Fibroblast of peridontal ligament (primary cell): ENCODE data around the gene IL36B.
"Not testable (repeated sequence)": the region's sequence is repeated elsewhere in the genome, so short reads cannot be mapped to it uniquely, and the experiment has no call there.

Experiments
- DNase-seq: peaks from one replicate; pipeline ENCODE4 v3.0.0-alpha.2; 2010; ENCODE audit errors: extremely low read depth

Gene IL36B

GRCh38 chr2:113052396-113052917 lies at the start of gene IL36B:
Gene IL36B (minus strand): TSS chr2:113052867.
- DNase-seq, result no peak

DNA sequence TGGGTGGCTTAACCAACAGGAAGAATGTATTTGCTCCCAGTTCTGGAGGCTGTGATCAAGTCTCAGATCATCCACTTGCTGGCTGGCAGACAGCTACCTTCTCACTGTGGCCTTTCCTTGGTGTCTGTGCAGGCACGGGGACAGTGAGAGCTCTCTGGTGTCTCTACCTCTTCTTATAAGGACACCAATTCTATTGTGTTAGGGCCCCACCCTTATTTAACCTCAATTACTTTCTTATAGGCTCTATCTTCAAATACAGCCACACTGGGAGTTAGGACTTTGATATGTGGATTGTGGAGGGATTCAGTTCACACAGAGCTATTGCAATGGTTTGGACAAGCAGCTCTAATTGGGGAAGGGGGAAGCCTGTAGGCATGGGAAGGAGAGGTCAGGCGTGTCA lies 49.5 kb upstream of the IL36B start:
- no peak for DNase-seq

- DNase-seq, result no peak
Measured at GRCh38 chr2:113098532-113098931, 45.9 kb upstream of the IL36B start.

- DNase-seq, result no peak
Measured at GRCh38 chr2:113098041-113098440, 45.4 kb upstream of the IL36B start.

DNA sequence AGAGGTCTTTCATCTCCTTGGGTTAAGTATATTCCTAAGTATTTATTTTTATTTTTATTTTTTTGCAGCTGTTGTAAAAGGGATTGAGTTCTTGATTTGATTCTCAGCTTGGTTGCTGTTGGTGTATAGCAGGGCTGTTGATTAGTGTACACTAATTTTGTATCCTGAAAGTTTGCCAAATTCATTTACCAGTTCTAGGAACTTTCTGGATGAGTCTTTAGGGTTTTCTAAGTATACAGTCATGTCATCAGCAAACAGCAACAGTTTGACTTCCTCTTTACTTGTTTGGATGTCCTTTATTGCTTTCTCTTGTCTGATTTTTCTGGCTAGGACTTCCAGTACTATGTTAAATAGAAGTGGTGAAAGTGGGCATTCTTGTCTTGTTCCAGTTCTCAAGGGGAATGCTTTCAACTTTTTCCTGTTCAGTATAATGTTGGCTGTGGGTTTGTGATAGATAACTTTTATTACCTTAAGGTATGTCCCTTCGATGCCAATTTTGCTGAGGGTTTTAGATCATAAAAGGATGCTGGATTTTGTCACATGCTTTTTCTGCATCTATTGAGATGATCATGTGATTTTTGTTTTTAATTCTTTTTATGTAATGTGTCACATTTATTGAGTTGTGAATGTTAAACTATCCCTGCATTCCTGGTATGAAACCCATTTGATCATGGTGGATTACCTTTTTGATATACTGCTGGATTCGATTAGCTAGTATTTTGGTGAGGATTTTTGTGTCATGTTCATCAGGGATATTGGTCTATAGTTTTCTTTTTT lies 44.4 kb upstream of the IL36B start:
- DNase-seq, result not testable (repeated sequence)

GRCh38 chr2:113096306-113096705 lies 43.6 kb upstream of the IL36B start:
- not testable (repeated sequence) for DNase-seq

DNA sequence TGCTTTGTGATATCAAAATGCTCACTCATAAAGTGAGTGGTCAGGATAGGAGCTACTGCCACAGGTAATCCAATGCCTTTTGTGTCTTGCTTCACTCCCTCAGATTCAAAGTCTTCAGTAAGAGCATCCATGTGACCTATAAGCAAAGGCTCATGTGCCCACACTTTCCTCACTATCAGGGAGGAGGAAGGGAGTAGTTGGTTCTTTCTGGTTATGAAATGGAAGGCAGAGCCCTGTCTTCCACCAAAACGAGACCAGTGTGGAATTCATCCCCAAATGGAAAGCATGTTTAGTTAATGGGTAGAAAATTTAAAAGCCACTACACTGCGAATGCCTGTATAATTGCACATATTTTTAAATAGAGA lies 40.9 kb upstream of the IL36B start:
- DNase-seq, result no peak

- no peak for DNase-seq
Measured at GRCh38 chr2:113092864-113093612, 40.4 kb upstream of the IL36B start.

- DNase-seq, result no peak
Measured at GRCh38 chr2:113091231-113091896, 38.7 kb upstream of the IL36B start.

DNA sequence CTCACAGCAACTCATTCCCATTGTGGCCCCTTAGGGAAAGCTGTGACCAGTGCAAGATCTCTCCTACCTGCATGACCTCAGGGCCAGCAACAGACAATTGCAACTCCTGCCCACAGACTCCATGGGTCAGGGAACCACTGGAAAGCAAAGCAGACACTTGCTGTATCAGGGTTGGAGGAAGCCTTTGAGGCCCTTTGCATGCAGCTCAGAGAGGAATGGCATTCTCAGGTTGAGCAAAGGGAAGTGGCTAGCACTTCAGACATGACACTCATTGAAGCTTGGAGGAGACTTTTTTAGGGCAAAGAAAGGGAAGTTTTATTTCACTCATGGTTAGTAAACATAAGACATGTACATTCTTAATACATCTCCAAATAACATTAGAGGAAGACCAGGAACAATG lies 37.2 kb upstream of the IL36B start:
- DNase-seq, result no peak

GRCh38 chr2:113088213-113088992 lies 35.7 kb upstream of the IL36B start:
- no peak for DNase-seq

DNA sequence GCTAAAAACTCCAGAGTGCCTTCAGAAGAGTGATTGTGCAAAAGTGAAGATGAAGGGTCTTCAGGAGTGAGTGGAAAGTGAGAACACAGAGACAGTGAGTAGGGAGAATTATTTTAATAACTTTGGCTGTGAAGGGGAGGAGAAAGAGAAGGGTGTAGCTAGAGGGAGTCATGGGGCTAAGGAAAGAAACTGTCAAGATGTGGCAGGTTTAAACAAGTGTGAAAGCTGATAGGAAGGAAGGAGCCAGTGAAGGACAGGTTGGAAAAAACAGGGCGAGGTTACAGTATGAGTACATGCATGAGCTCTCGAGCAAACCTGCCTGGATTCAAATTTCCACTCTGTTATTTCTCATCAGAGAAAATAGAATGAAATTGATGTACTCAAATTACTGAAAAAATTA lies 32.9 kb upstream of the IL36B start:
- no peak for DNase-seq

GRCh38 chr2:113084249-113085000 lies 31.8 kb upstream of the IL36B start:
- peak; percentile 9 for DNase-seq

DNA sequence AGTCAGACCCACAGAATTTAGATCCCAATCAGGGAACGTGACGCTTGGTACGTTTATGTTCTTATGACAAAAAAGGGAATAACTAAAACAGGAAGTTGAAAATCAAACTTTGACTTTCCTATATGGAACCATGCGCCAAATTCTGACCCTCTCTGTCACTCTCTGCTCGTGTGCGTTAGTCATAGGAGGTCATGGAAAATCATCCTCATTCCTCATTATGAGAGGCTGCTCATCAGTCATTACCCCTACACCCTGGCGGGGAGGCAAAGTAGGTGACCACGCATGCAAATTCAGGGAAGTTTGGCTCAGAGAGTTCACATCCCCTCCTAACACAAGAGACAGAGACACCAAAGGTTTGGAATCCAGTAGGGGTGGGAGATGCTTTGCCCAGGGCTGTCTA lies 30.6 kb upstream of the IL36B start:
- no peak for DNase-seq

- DNase-seq, result no peak
Measured at GRCh38 chr2:113081488-113082210, 29.0 kb upstream of the IL36B start.

- DNase-seq, result peak; percentile 15
Measured at GRCh38 chr2:113080134-113080533, 27.5 kb upstream of the IL36B start.

DNA sequence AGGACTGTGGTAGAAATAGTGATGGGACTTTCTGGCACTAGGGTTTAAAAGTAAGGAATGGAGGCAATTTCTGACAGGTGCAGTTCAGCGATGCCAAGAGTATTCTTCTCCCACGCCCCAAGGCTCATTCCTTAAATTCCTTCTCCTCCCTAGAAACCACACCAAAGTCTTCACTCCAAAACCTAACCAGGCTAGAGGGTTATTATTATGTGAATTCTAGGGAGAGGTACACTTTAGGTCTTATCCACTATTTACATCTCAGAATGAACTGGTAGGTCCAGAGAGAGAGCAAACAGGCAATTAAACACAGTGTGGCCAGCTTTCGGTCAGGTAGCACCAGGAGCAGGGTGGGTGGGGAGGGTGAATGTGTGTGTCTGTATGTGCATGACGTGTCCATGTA lies 26.5 kb upstream of the IL36B start:
- no peak for DNase-seq

DNA sequence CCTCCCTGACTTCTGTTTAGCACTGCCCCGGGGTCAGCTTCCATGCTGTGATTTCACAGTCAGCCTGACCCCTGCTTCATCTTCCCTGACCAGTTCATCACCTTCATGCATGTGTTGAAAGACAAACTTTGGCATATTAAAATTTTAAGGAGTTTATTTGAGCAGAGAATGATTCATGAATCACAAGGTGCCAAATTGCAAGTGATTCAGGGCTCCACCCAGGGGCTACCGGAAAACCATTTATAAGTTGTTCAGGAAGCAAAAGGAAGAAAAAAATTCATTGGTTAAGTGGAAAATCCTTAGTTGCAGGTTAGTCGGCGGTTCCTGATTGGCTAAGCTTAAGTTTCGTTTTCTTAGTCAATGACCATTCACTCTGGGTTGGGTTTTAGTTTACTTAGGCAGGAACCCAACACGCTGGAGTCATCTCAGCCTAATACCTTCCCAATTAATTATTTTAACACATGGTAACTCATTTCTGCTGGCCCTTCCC lies 25.7 kb upstream of the IL36B start:
- DNase-seq, result no peak

GRCh38 chr2:113077921-113078320 lies 25.3 kb upstream of the IL36B start:
- no peak for DNase-seq
